Central memory CD8-positive, alpha-beta T cell (primary cell): ENCODE data around the gene KRT20.
A peak's percentile ranks its signal among the peaks of the same experiment; 100 is the strongest.

Experiments used
- ATAC-seq: fragments of 150-1000 bp; cut with Tn5 transposase; replicated peaks from 2 replicates; pipeline ENCODE4 v1.10.0; 2022; ENCODE audit warnings: mild to moderate bottlenecking, moderate FRiP score, moderate number of reproducible peaks; ENCODE audit not compliant: poor library complexity, severe bottlenecking; ENCODE audit errors: extremely low read depth
- DNase-seq, 2 donors: peaks; one replicate each; pipeline ENCODE4 v3.0.0; 2021; ENCODE audit warnings: low spot score in 2 of 2
- H3K27ac Mint-ChIP-seq: one replicate; pipeline ENCODE4 v1.8.0; 2022; ENCODE audit warnings: low read depth, mild to moderate bottlenecking, moderate library complexity, mixed read lengths
- H3K27me3 Mint-ChIP-seq: one replicate; pipeline ENCODE4 v1.8.0; 2022; ENCODE audit warnings: mixed read lengths
- H3K36me3 Mint-ChIP-seq: one replicate; pipeline ENCODE4 v1.8.0; 2022; ENCODE audit warnings: mild to moderate bottlenecking, moderate library complexity, mixed read lengths; ENCODE audit not compliant: insufficient read depth
- H3K4me1 Mint-ChIP-seq: one replicate; pipeline ENCODE4 v1.8.0; 2022; ENCODE audit warnings: mixed read lengths
- H3K4me3 Mint-ChIP-seq: one replicate; pipeline ENCODE4 v1.8.0; 2022; ENCODE audit warnings: mild to moderate bottlenecking, moderate library complexity, mixed read lengths
- H3K9me3 Mint-ChIP-seq: one replicate; pipeline ENCODE4 v1.8.0; 2022; ENCODE audit warnings: mixed read lengths

KRT20 gene

GRCh38 chr17:40841246-40841645 lies 43.8 kb downstream of the KRT20 start:
- no peaks in the 10 kb centered on the region for H3K4me1 Mint-ChIP-seq

DNA sequence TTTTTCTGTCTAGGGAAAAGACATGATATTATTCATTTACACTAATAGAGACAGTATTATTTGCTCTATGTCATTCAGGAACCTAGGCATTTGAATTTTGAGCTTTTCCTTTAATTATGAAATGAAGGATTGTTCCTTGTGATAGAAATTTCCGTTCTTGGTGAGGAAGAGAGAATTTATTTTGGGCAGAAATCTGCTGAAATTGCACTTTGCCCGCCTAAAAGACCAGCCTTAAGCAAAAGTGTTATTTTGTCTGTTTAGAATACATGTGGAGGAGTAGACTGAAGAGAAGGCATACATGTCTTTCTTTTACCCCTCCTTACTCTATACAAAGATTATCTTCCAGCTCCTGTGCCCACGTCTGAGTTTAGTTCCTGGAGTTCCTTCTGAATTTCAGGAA lies 45.8 kb downstream of the KRT20 start:
- DNase-seq, result no peak
- Mint-ChIP-seq H3K9me3 (no peaks in the 10 kb centered on the region), H3K4me1 (no peaks in the 10 kb centered on the region), H3K36me3 (peaks cover 4% of the 10 kb centered on the region), H3K4me3 (no peak overlapping the region), H3K27me3 (peaks cover 24% of the 10 kb centered on the region), H3K27ac (no peak overlapping the region)
- no peak for ATAC-seq

More at GRCh38 chr17:40841246-40841645, 43.8 kb downstream of the KRT20 start:
- Mint-ChIP-seq H3K27ac (no peak overlapping the region), H3K27me3 (peaks cover 45% of the 10 kb centered on the region), H3K9me3 (no peaks in the 10 kb centered on the region), H3K36me3 (no peaks in the 10 kb centered on the region), H3K4me3 (no peak overlapping the region)
- DNase-seq, result no peak
- no peak for ATAC-seq

GRCh38 chr17:40836020-40836419 lies 49.0 kb downstream of the KRT20 start:
- DNase-seq, result no peak
- Mint-ChIP-seq H3K36me3 (peaks cover 4% of the 10 kb centered on the region), H3K4me3 (no peak overlapping the region), H3K27ac (no peak overlapping the region), H3K9me3 (no peaks in the 10 kb centered on the region), H3K4me1 (peaks cover 5% of the 10 kb centered on the region), H3K27me3 (peaks cover 5% of the 10 kb centered on the region)
- no peak for ATAC-seq

DNA sequence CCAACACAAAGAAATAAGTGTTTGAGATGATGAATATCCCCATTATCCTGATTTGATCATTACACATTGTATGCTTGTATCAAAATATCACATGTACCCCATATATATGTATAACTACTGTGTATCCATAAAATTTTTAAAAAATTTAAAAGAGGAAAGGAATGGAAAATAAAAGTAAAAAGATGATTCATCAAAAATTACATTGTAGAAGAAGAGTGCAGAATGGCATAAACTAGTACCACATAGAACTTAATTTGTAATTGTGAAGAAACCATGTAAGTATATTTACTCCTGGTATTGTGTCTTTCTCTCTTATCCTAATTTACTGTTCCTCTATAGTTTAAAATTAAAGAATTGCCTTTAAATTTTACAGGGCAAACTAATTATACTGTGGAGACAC lies 51.2 kb downstream of the KRT20 start:
- H3K4me1 Mint-ChIP-seq, result peaks cover 5% of the 10 kb centered on the region
- H3K36me3 Mint-ChIP-seq, result peaks cover 4% of the 10 kb centered on the region
- no peak for ATAC-seq
- no peak for DNase-seq
- no peak overlapping the region for H3K27ac Mint-ChIP-seq
- no peak overlapping the region for H3K4me3 Mint-ChIP-seq
- H3K27me3 Mint-ChIP-seq, result no peaks in the 10 kb centered on the region
- no peaks in the 10 kb centered on the region for H3K9me3 Mint-ChIP-seq

GRCh38 chr17:40832840-40833239 lies 52.2 kb downstream of the KRT20 start:
- Mint-ChIP-seq H3K4me1 (peaks cover 13% of the 10 kb centered on the region), H3K4me3 (no peak overlapping the region), H3K36me3 (peaks cover 4% of the 10 kb centered on the region), H3K9me3 (no peaks in the 10 kb centered on the region), H3K27ac (no peak overlapping the region), H3K27me3 (no peaks in the 10 kb centered on the region)
- no peak for ATAC-seq
- DNase-seq, result no peak

DNA sequence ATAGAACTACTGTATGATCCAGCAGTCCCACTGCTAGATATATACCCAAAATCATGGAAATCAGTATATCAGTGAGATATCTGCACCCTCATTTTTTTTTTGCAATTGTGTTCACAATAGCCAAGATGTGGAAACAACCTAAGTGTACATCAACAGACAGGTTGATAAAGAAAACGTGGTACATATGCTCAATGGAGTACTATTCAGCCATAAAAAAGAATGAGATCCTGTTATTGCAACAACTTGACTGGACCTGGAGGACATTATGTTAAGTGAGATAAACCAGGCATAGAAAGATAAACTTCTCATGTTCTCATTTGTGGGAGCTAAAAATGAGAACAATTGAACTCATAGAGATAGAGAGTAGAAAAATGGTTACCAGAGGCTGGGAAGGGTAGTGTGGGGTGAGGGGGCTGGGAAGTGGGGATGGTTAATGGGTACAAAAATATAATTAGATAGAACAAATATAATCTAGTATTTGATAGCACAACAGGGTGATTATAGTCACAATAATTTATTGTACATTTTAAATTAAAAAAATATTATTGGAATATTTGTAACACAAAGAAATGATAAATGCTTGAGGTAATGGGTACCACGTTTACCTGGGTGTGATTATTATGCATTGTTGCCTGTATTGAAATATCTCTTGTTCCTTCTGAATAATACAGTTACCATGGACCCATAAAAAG lies 54.8 kb downstream of the KRT20 start:
- H3K9me3 Mint-ChIP-seq, result no peaks in the 10 kb centered on the region
- H3K27me3 Mint-ChIP-seq, result no peaks in the 10 kb centered on the region
- H3K27ac Mint-ChIP-seq, result no peak overlapping the region
- H3K36me3 Mint-ChIP-seq, result no peaks in the 10 kb centered on the region
- no peak for DNase-seq
- peaks cover 16% of the 10 kb centered on the region for H3K4me1 Mint-ChIP-seq
- ATAC-seq, result no peak
- H3K4me3 Mint-ChIP-seq, result no peak overlapping the region

GRCh38 chr17:40828454-40829044 lies 56.5 kb downstream of the KRT20 start:
- peak overlapping the region; percentile 1 for H3K27ac Mint-ChIP-seq
- DNase-seq (no peak), ATAC-seq (no peak)
- no peak overlapping the region for H3K4me3 Mint-ChIP-seq
- no peaks in the 10 kb centered on the region for H3K36me3 Mint-ChIP-seq
- peaks cover 14% of the 10 kb centered on the region for H3K4me1 Mint-ChIP-seq
- H3K9me3 Mint-ChIP-seq, result no peaks in the 10 kb centered on the region
- H3K27me3 Mint-ChIP-seq, result no peaks in the 10 kb centered on the region

- DNase-seq, result no peak
- Mint-ChIP-seq H3K36me3 (no peaks in the 10 kb centered on the region), H3K4me3 (no peak overlapping the region), H3K4me1 (peaks cover 11% of the 10 kb centered on the region), H3K27me3 (no peaks in the 10 kb centered on the region), H3K27ac (peak overlapping the region; percentile 1), H3K9me3 (no peaks in the 10 kb centered on the region)
- ATAC-seq, result peak; percentile 52
Observed at GRCh38 chr17:40827746-40828453, 57.1 kb downstream of the KRT20 start.
